Tibial nerve (tissue), 3 donors: ENCODE results near the gene CCDC9B.

Experiments
- CTCF ChIP-seq, 5 experiments: fragments of 200-600 bp in 3 of 5; fragments of 450-650 bp in 2 of 5; sonication (generic) in 3 of 5; IDR thresholded peaks; one replicate each; pipeline ENCODE4 v1.5.1; 2016 to 2019; ENCODE audit warnings: antibody characterized with exemption in 5 of 5, mild to moderate bottlenecking in 3 of 5, moderate library complexity in 2 of 5
- POLR2A ChIP-seq, 2 donors: fragments of 450-650 bp; IDR thresholded peaks; one replicate each; pipeline ENCODE4 v1.6.1; 2017; ENCODE audit warnings: antibody characterized with exemption in 2 of 2, mild to moderate bottlenecking in 2 of 2, moderate library complexity in 2 of 2

- TF ChIP-seq POLR2A (IDR thresholded peaks at IDR 0.05), result no peak
- TF ChIP-seq CTCF (IDR thresholded peaks at IDR 0.05), result peak in 2 of 5 experiments; percentile 33 to 37
These were observed 58.4 kb downstream of the CCDC9B start for GRCh38 chr15:40282147-40282868.
